ENCODE measurements around the gene OPRM1. TPM values are rescaled to one million over a fixed set of nuclear protein-coding genes. Genes with fewer than 3 reads are reported as not detected.

The OPRM1 gene
- total RNA-seq, 3 donors from 2014 or later = not detected

GRCh38 chr6:154154389-154154967 is 115.4 kb downstream of the OPRM1 start:
- H3K9me3 ChIP-seq = no peaks in the 10 kb centered on the region
- no peaks in the 10 kb centered on the region for H3K4me1 ChIP-seq
- peak in 1 of 2 donors; percentile 38 for DNase-seq (ENCODE audit: low spot score in 2 of 2)
- no peaks in the 10 kb centered on the region for H3K27me3 ChIP-seq
- H3K36me3 ChIP-seq = no peaks in the 10 kb centered on the region
- no peak overlapping the region for H3K4me3 ChIP-seq
- TF ChIP-seq CTCF (IDR thresholded peaks at IDR 0.05) (peak; percentile 70 to 87 (median 86)), POLR2AphosphoS5 (IDR thresholded peaks at IDR 0.05) (no peak)
- no peak overlapping the region for H3K27ac ChIP-seq
- intact Hi-C loops (cut with DNase I; ENCODE audit: low total_unique reads) = loop anchor here (5.0 kb wide), 1 partner anchor 123 kb away; no protein-coding TSS in a partner anchor

- Histone ChIP-seq H3K4me3 (no peak overlapping the region), H3K4me1 (no peaks in the 10 kb centered on the region), H3K27ac (peak overlapping the region; percentile 14 to 56), H3K36me3 (no peaks in the 10 kb centered on the region), H3K9me3 (no peaks in the 10 kb centered on the region), H3K27me3 (no peaks in the 10 kb centered on the region)
- intact Hi-C loops (cut with DNase I; ENCODE audit: low total_unique reads) = no loop called here
- TF ChIP-seq POLR2AphosphoS5 (IDR thresholded peaks at IDR 0.05) (no peak), CTCF (IDR thresholded peaks at IDR 0.05) (peak in 2 of 3 donors; percentile 45 to 59)
- peak; percentile 21 to 58 for DNase-seq (ENCODE audit: low spot score in 2 of 2)
Measured at GRCh38 chr6:154156135-154156896, 117.3 kb downstream of the OPRM1 start.

- TF ChIP-seq CTCF (IDR thresholded peaks at IDR 0.05) = no peak
- no peak for TF ChIP-seq POLR2AphosphoS5 (IDR thresholded peaks at IDR 0.05)
- TF ChIP-seq POLR2A (IDR thresholded peaks at IDR 0.05) = no peak
- intact Hi-C loops (cut with DNase I; ENCODE audit: low total_unique reads) = no loop called here
- Histone ChIP-seq H3K36me3 (no peaks in the 10 kb centered on the region), H3K27ac (peak overlapping the region; percentile 55 to 56), H3K27me3 (no peaks in the 10 kb centered on the region), H3K9me3 (no peaks in the 10 kb centered on the region), H3K4me1 (no peaks in the 10 kb centered on the region), H3K4me3 (peak overlapping the region in 2 of 3 donors; percentile 23 to 26)
- no peak for DNase-seq (ENCODE audit: low spot score in 2 of 2)
Measured at GRCh38 chr6:154157082-154157481, 118.0 kb downstream of the OPRM1 start.

GRCh38 chr6:154157706-154158105 is 118.7 kb downstream of the OPRM1 start:
- Histone ChIP-seq H3K4me3 (no peak overlapping the region), H3K36me3 (no peaks in the 10 kb centered on the region), H3K27me3 (no peaks in the 10 kb centered on the region), H3K9me3 (no peaks in the 10 kb centered on the region), H3K27ac (no peak overlapping the region), H3K4me1 (no peaks in the 10 kb centered on the region)
- intact Hi-C loops (cut with DNase I; ENCODE audit: low total_unique reads) = no loop called here
- no peak for TF ChIP-seq POLR2AphosphoS5 (IDR thresholded peaks at IDR 0.05)
- TF ChIP-seq CTCF (IDR thresholded peaks at IDR 0.05) = no peak
- no peak for TF ChIP-seq POLR2A (IDR thresholded peaks at IDR 0.05)
- no peak for DNase-seq (ENCODE audit: low spot score in 2 of 2)

GRCh38 chr6:154159126-154159525 is 120.1 kb downstream of the OPRM1 start:
- Histone ChIP-seq H3K4me3 (no peak overlapping the region), H3K27ac (no peak overlapping the region), H3K4me1 (no peaks in the 10 kb centered on the region), H3K36me3 (no peaks in the 10 kb centered on the region), H3K9me3 (no peaks in the 10 kb centered on the region), H3K27me3 (no peaks in the 10 kb centered on the region)
- intact Hi-C loops (cut with DNase I; ENCODE audit: low total_unique reads) = no loop called here
- no peak for DNase-seq (ENCODE audit: low spot score in 2 of 2)
- TF ChIP-seq POLR2AphosphoS5 (IDR thresholded peaks at IDR 0.05) (no peak), POLR2A (IDR thresholded peaks at IDR 0.05) (no peak), CTCF (IDR thresholded peaks at IDR 0.05) (no peak)

Measured in breast epithelium (tissue), 4 donors.